NB4 (cell line): ENCODE results near the gene CCNB1IP1.
"Not testable (repeated sequence)": the region's sequence is repeated elsewhere in the genome, so short reads cannot be mapped to it uniquely, and the experiment has no call there.

Experiments used
- DNase-seq: peaks from one replicate; pipeline ENCODE4 v3.0.0; 2010; ENCODE audit warnings: low read depth
- H3K4me3 ChIP-seq: one replicate; pipeline ENCODE4 v1.5.1; 2011; ENCODE audit warnings: mild to moderate bottlenecking, low read depth, low read length, moderate library complexity
- MYC ChIP-seq: IDR thresholded peaks from 2 replicates; pipeline ENCODE4 v1.6.1; 2011; ENCODE audit warnings: low read depth, low read length
- POLR2A ChIP-seq: IDR thresholded peaks from 2 replicates; pipeline ENCODE4 v1.6.1; 2011; ENCODE audit warnings: mild to moderate bottlenecking; ENCODE audit not compliant: insufficient read length; ENCODE audit errors: extremely low read depth
- TF ChIP-seq, protein P1 (sequence below): IDR thresholded peaks from 2 replicates; pipeline ENCODE4 v1.6.1; 2011; ENCODE audit warnings: low read depth, low read length
- TF ChIP-seq, protein P2 (sequence below): IDR thresholded peaks from one replicate; pipeline ENCODE4 v1.5.1; 2012; ENCODE audit warnings: low read depth, low read length

Gene CCNB1IP1

DNA sequence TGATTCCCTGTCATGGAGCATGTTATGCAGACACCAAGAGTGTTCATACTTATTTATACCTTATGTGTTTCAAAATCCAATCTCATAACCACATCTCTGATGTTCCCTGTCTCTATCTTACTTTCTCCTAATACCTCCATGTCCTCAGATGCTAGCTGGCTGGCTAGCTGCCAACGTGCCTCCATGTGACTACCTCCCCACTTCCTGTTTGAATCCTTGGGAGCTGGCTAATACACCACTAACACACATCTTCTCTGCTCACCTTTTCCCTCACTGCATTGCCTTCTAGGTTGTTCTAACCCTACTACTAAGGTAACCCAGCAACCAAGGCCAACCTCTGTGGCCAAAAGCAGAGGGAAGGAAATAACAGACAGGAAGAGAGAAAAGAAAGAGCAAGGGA lies 54.7 kb downstream of the CCNB1IP1 start:
- no peak overlapping the region for H3K4me3 ChIP-seq
- DNase-seq = peak; percentile 30
- TF ChIP-seq, protein P1, sequence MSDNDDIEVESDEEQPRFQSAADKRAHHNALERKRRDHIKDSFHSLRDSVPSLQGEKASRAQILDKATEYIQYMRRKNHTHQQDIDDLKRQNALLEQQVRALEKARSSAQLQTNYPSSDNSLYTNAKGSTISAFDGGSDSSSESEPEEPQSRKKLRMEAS = no peak
- TF ChIP-seq POLR2A (no peak), MYC (no peak)
- TF ChIP-seq, protein P2, sequence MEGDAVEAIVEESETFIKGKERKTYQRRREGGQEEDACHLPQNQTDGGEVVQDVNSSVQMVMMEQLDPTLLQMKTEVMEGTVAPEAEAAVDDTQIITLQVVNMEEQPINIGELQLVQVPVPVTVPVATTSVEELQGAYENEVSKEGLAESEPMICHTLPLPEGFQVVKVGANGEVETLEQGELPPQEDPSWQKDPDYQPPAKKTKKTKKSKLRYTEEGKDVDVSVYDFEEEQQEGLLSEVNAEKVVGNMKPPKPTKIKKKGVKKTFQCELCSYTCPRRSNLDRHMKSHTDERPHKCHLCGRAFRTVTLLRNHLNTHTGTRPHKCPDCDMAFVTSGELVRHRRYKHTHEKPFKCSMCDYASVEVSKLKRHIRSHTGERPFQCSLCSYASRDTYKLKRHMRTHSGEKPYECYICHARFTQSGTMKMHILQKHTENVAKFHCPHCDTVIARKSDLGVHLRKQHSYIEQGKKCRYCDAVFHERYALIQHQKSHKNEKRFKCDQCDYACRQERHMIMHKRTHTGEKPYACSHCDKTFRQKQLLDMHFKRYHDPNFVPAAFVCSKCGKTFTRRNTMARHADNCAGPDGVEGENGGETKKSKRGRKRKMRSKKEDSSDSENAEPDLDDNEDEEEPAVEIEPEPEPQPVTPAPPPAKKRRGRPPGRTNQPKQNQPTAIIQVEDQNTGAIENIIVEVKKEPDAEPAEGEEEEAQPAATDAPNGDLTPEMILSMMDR = no peak

DNA sequence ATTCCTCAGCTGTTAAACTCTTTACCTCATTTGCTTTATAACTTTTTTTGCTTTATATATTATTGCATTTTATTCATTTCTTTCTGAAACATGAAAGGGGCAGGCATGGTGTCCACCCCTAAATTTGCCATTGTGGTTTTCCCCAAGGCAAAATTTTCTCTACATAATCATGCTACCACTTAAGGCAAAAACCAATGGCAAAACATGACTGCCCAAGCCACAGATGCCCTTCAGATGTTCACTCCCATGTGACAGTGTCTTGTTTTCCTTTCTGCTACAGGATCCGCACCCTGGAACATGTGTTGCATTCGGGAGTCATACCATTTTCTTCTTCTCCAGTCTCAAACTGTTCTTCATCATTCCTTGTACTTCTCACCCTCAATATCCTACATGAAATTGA lies 55.7 kb downstream of the CCNB1IP1 start:
- DNase-seq = no peak
- no peak overlapping the region for H3K4me3 ChIP-seq
- TF ChIP-seq, protein P2 = no peak
- TF ChIP-seq, protein P1 = no peak
- TF ChIP-seq POLR2A (no peak), MYC (no peak)

DNA sequence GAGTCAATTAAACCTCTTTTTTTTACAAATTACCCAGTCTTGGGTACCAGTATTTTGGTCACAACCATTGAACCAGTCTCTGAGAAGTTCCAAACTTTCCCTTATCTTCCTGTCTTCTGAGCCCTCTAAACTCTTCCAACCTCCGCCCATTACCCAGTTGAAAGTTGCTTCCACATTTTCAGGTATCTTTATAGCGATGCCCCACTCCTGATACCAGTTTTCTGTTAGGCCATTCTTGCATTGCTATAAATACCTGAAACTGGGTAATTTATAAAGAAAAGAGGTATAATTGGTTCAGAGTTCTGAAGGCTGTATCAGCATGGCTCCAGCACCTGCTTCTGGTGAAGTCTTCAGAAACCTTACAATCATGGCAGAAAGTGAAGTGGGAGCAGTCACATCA lies 59.0 kb downstream of the CCNB1IP1 start:
- DNase-seq = no peak
- no peak overlapping the region for H3K4me3 ChIP-seq
- TF ChIP-seq, protein P2 = no peak
- TF ChIP-seq POLR2A (no peak), MYC (no peak)
- TF ChIP-seq, protein P1 = no peak

DNA sequence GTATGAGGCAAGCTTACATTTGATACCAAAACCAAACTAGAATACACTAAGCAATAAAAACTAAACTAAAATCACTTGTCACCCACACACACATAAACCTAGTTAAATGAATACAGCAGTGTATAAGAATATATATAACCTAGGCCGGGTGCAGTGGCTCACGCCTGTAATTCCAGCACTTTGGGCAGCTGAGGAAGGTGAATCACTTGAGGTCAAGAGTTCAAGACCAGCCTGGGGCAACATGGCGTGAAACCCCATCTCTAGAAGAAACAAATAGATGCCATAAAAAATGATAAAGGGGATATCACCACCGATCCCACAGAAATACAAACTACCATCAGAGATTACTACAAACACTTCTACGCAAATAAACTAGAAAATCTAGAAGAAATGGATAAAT lies 68.7 kb downstream of the CCNB1IP1 start:
- not testable (repeated sequence) for DNase-seq, H3K4me3 ChIP-seq

DNA sequence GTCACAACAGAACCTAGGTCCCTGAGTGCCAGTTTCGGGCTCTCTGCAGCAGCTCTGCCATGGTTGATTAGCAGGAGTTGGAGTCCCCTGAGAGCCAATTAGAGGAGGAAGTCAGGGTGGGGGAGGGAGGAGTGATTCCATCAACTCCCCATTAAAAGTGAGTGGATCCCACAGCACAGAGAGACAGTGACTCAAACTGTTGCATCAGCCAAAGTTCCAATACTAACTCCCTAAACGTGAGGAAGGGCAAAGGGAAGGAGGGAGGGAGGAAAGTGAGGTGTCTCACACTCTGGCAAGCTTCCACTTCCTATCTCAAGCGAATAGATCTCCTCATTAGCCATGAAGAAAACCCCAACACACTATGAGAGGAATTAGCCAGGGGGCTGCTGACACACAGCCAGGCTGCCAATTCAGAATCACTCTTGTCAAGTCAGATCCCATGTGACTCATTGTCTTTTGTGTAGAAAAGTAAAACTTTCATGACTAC lies 70.4 kb downstream of the CCNB1IP1 start:
- DNase-seq = peak; percentile 78
- H3K4me3 ChIP-seq = no peak overlapping the region
- TF ChIP-seq, protein P1 = no peak
- TF ChIP-seq, protein P2 = no peak
- TF ChIP-seq POLR2A = no peak
- TF ChIP-seq MYC = no peak
